ENCODE measurements around the gene INPP5D. TPM values are rescaled to one million over a fixed set of nuclear protein-coding genes. Genes with fewer than 3 reads are reported as not detected.
A peak's percentile ranks its signal among the peaks of the same experiment; 100 is the strongest.

Gene INPP5D
- total RNA-seq, 1 donor from 2014 or later: 14.7 TPM

- H3K27me3 Mint-ChIP-seq (ENCODE audit: low read depth, unreplicated experiment): peaks cover 3% of the 10 kb centered on the region
- H3K36me3 ChIP-seq (ENCODE audit: insufficient read depth, low read length): no peaks in the 10 kb centered on the region
- H2AFZ ChIP-seq (ENCODE audit: low read depth, low read length): no peak overlapping the region
- H3K27ac Mint-ChIP-seq (ENCODE audit: unreplicated experiment): peak overlapping the region; percentile 83
- H3K4me1 ChIP-seq (ENCODE audit: insufficient read depth, low read length): peaks cover 34% of the 10 kb centered on the region
- no peak for DNase-seq (ENCODE audit: low read depth)
- TF ChIP-seq CTCF (IDR thresholded peaks at IDR 0.05; ENCODE audit: insufficient read depth, low read depth, low read length) (no peak), EZH2 (IDR thresholded peaks at IDR 0.05; ENCODE audit: insufficient read depth, low read length) (no peak)
- no peaks in the 10 kb centered on the region for H3K36me3 Mint-ChIP-seq (ENCODE audit: low read depth, unreplicated experiment)
- no peak overlapping the region for H3K9ac ChIP-seq (ENCODE audit: low read length)
- peak overlapping the region; percentile 58 for H3K4me2 ChIP-seq (ENCODE audit: low read length)
- FAIRE-seq: no peak
- H4K20me1 ChIP-seq (ENCODE audit: insufficient read depth, low read length): peaks cover 16% of the 10 kb centered on the region
- H3K9me3 ChIP-seq (ENCODE audit: insufficient read depth, low read depth, low read length): no peaks in the 10 kb centered on the region
- no peak overlapping the region for H3K27ac ChIP-seq (ENCODE audit: low read depth, low read length)
- peak overlapping the region; percentile 60 for H3K4me3 Mint-ChIP-seq (ENCODE audit: unreplicated experiment)
- no peaks in the 10 kb centered on the region for H3K79me2 ChIP-seq (ENCODE audit: insufficient read depth, low read length)
- H3K4me3 ChIP-seq (ENCODE audit: insufficient read depth, low read depth, low read length): no peak overlapping the region
- no peaks in the 10 kb centered on the region for H3K9me3 Mint-ChIP-seq (ENCODE audit: unreplicated experiment)
- no peaks in the 10 kb centered on the region for H3K27me3 ChIP-seq (ENCODE audit: insufficient read depth, low read length)
- H3K4me1 Mint-ChIP-seq (ENCODE audit: low read depth, unreplicated experiment): peaks cover 31% of the 10 kb centered on the region
Measured at GRCh38 chr2:233209117-233209532, 149.0 kb downstream of the INPP5D start.

- H3K36me3 Mint-ChIP-seq (ENCODE audit: low read depth, unreplicated experiment): no peaks in the 10 kb centered on the region
- no peak for TF ChIP-seq EZH2 (IDR thresholded peaks at IDR 0.05; ENCODE audit: insufficient read depth, low read length)
- no peak for TF ChIP-seq CTCF (IDR thresholded peaks at IDR 0.05; ENCODE audit: insufficient read depth, low read depth, low read length)
- H2AFZ ChIP-seq (ENCODE audit: low read depth, low read length): no peak overlapping the region
Measured at GRCh38 chr2:233209533-233210171, 149.5 kb downstream of the INPP5D start.

GRCh38 chr2:233210281-233210680 lies 150.1 kb downstream of the INPP5D start:
- Histone ChIP-seq H4K20me1 (ENCODE audit: insufficient read depth, low read length) (peaks cover 16% of the 10 kb centered on the region), H3K79me2 (ENCODE audit: insufficient read depth, low read length) (no peaks in the 10 kb centered on the region), H2AFZ (ENCODE audit: low read depth, low read length) (no peak overlapping the region), H3K27ac (ENCODE audit: low read depth, low read length) (no peak overlapping the region), H3K36me3 (ENCODE audit: insufficient read depth, low read length) (no peaks in the 10 kb centered on the region), H3K27me3 (ENCODE audit: insufficient read depth, low read length) (no peaks in the 10 kb centered on the region), H3K9ac (ENCODE audit: low read length) (no peak overlapping the region), H3K9me3 (ENCODE audit: insufficient read depth, low read depth, low read length) (no peaks in the 10 kb centered on the region), H3K4me1 (ENCODE audit: insufficient read depth, low read length) (peaks cover 34% of the 10 kb centered on the region), H3K4me2 (ENCODE audit: low read length) (peak overlapping the region; percentile 82), H3K4me3 (ENCODE audit: insufficient read depth, low read depth, low read length) (no peak overlapping the region)
- Mint-ChIP-seq H3K27ac (ENCODE audit: unreplicated experiment) (no peak overlapping the region), H3K9me3 (ENCODE audit: unreplicated experiment) (peaks cover 1% of the 10 kb centered on the region), H3K4me3 (ENCODE audit: unreplicated experiment) (no peak overlapping the region), H3K4me1 (ENCODE audit: low read depth, unreplicated experiment) (peaks cover 31% of the 10 kb centered on the region), H3K36me3 (ENCODE audit: low read depth, unreplicated experiment) (no peaks in the 10 kb centered on the region), H3K27me3 (ENCODE audit: low read depth, unreplicated experiment) (peaks cover 3% of the 10 kb centered on the region)
- TF ChIP-seq EZH2 (IDR thresholded peaks at IDR 0.05; ENCODE audit: insufficient read depth, low read length): no peak
- no peak for TF ChIP-seq CTCF (IDR thresholded peaks at IDR 0.05; ENCODE audit: insufficient read depth, low read depth, low read length)
- no peak for DNase-seq (ENCODE audit: low read depth)
- FAIRE-seq: no peak

More at GRCh38 chr2:233209533-233210171, 149.5 kb downstream of the INPP5D start:
- H3K79me2 ChIP-seq (ENCODE audit: insufficient read depth, low read length): no peaks in the 10 kb centered on the region
- H3K9me3 Mint-ChIP-seq (ENCODE audit: unreplicated experiment): peaks cover 1% of the 10 kb centered on the region
- peaks cover 34% of the 10 kb centered on the region for H3K4me1 ChIP-seq (ENCODE audit: insufficient read depth, low read length)
- H3K4me2 ChIP-seq (ENCODE audit: low read length): peak overlapping the region; percentile 66
- peaks cover 16% of the 10 kb centered on the region for H4K20me1 ChIP-seq (ENCODE audit: insufficient read depth, low read length)
- no peaks in the 10 kb centered on the region for H3K36me3 ChIP-seq (ENCODE audit: insufficient read depth, low read length)
- peaks cover 31% of the 10 kb centered on the region for H3K4me1 Mint-ChIP-seq (ENCODE audit: low read depth, unreplicated experiment)
- no peaks in the 10 kb centered on the region for H3K27me3 ChIP-seq (ENCODE audit: insufficient read depth, low read length)
- peaks cover 3% of the 10 kb centered on the region for H3K27me3 Mint-ChIP-seq (ENCODE audit: low read depth, unreplicated experiment)
- no peak overlapping the region for H3K27ac ChIP-seq (ENCODE audit: low read depth, low read length)
- H3K9me3 ChIP-seq (ENCODE audit: insufficient read depth, low read depth, low read length): no peaks in the 10 kb centered on the region
- no peak overlapping the region for H3K4me3 ChIP-seq (ENCODE audit: insufficient read depth, low read depth, low read length)
- no peak for FAIRE-seq
- H3K9ac ChIP-seq (ENCODE audit: low read length): no peak overlapping the region
- peak; percentile 81 for DNase-seq (ENCODE audit: low read depth)
- peak overlapping the region; percentile 83 for H3K27ac Mint-ChIP-seq (ENCODE audit: unreplicated experiment)
- H3K4me3 Mint-ChIP-seq (ENCODE audit: unreplicated experiment): peak overlapping the region; percentile 60
